Fibroblast of the aortic adventitia (primary cell): ENCODE results near the gene PIKFYVE. TPM values are rescaled to one million over a fixed set of nuclear protein-coding genes. Genes with fewer than 3 reads are reported as not detected.
A peak's percentile ranks its signal among the peaks of the same experiment; 100 is the strongest.

Source experiments
- DNase-seq: peaks from one replicate; pipeline ENCODE4 v3.0.0-alpha.2; 2010; ENCODE audit warnings: low read depth
- H3K4me3 ChIP-seq: 2 replicates; pipeline ENCODE4 v1.5.1; 2011; ENCODE audit warnings: low read depth, mild to moderate bottlenecking, control low read depth, low read length, moderate library complexity
- total RNA-seq: library from RNA; depleted of rRNA; stranded (reverse); fragments of >200 nt; gene quantifications from 2 replicates; pipeline ENCODE4 v1.2.3, GENCODE V29; 2012; ENCODE audit warnings: low replicate concordance
- TF ChIP-seq, protein P1 (sequence below): IDR thresholded peaks from 2 replicates; pipeline ENCODE4 v1.5.1; 2011; ENCODE audit warnings: mild to moderate bottlenecking, low read length, control low read depth, inconsistent platforms; ENCODE audit not compliant: insufficient read depth

Gene PIKFYVE
- total RNA-seq, 1 donor, result 45.8 TPM

- DNase-seq, result no peak
- no peak overlapping the region for H3K4me3 ChIP-seq
- TF ChIP-seq, protein P1, sequence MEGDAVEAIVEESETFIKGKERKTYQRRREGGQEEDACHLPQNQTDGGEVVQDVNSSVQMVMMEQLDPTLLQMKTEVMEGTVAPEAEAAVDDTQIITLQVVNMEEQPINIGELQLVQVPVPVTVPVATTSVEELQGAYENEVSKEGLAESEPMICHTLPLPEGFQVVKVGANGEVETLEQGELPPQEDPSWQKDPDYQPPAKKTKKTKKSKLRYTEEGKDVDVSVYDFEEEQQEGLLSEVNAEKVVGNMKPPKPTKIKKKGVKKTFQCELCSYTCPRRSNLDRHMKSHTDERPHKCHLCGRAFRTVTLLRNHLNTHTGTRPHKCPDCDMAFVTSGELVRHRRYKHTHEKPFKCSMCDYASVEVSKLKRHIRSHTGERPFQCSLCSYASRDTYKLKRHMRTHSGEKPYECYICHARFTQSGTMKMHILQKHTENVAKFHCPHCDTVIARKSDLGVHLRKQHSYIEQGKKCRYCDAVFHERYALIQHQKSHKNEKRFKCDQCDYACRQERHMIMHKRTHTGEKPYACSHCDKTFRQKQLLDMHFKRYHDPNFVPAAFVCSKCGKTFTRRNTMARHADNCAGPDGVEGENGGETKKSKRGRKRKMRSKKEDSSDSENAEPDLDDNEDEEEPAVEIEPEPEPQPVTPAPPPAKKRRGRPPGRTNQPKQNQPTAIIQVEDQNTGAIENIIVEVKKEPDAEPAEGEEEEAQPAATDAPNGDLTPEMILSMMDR, result no peak
These were observed 93.6 kb downstream of the PIKFYVE start for GRCh38 chr2:208359632-208359986.

DNA sequence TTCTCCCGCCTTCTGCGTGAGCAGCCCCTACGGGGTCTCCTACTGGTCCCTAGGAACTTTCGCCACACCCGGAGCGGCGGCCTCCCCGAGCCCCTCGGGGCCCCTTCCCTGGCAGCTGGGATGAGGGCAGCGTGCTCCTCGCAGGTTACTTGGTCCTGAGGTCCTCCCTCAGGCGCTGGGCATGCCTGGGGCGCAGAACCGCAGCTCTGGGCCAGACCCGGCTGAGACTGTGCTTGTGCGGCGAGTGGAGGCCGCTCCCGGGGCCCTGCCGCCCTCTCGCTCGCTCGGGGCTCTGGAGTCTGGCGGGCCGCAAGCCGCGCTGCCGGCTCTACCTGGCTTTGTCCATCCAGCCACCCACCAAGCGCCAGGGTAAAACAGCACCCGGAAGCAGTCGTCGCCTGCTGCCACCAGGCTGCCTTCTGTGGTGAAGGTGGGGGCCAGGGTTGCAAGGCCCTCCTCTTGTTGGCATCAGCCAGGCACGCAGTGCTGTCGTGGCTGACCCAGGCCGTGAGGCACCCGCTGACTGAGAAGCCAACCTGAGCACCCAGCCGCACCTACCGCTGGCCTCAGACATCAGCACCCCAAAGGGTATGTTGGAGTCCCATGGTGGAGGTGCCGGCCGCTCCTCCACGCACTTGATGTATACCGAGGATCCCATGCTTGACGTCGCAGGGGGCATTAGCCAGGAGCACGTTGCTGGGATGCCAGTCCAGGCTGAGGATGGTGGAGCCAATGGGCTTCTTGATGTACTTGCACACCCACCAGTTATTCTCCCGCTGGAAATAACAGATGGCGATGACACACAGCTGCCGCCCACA lies 94.4 kb downstream of the PIKFYVE start:
- DNase-seq, result no peak
- TF ChIP-seq, protein P1, result no peak
- H3K4me3 ChIP-seq, result no peak overlapping the region

GRCh38 chr2:208361077-208361441 lies 95.0 kb downstream of the PIKFYVE start:
- DNase-seq, result no peak
- TF ChIP-seq, protein P1, result no peak
- H3K4me3 ChIP-seq, result no peak overlapping the region

DNA sequence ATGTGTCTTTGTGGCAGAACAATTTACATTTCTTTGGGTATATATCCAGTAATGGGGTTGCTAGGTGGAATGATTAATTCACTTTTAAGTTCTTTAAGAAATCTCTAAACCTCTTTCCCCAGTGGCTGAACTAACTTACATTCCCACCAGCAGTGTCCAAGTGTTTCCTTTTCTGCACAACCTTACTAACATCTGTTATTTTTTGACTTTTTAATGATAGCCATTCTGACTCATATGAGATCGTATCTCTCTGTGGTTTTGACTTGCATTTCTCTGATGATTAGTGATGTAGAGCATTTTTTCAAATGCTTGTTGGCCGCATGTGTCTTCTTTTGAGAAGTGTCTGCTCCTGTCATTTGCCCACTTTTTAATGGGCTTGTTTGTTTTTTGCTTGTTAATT lies 97.4 kb downstream of the PIKFYVE start:
- TF ChIP-seq, protein P1, result no peak
- H3K4me3 ChIP-seq, result no peak overlapping the region
- DNase-seq, result peak; percentile 86

DNA sequence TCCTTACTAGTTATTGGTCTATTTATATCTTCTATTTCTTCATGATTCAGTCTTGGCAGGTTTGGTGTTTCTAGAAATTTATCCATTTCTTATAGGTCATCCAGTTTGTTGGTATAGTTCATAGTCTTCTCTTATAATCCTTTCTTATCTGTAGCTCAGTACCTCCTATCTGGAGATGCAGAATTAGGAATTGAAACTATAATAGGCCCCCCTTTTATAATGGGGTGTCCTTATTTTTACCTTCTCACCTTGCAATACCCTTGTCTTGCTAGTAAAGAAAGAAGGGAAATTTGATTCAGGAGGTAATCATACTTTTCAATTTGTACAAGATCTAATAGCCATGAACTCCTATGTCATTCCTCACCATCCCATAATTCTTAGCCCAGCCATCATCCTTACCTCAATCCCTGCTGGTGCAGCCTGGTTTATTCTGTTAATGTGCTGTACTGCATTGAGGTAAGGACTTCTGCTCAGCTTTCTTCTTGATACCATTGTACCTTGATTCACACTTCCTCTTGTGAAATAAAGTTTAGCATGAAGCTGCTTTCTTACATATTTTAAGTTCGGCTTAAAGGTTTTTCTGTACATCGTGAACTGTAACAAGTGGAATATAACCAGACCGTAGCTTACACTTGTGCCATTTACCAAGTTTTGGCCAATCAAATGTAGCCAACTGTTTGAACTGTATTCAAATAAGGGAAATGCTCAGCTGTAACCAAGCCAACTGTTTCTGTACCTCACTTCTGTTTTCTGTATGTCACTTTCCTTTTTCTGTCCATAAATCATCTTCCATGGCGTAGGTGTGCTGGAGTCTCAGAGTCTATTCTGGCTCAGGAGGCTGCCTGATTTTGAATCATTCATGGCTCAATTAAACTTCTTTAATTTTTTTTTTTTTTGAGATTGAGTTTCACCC lies 100.4 kb downstream of the PIKFYVE start:
- TF ChIP-seq, protein P1, result no peak
- H3K4me3 ChIP-seq, result no peak overlapping the region
- no peak for DNase-seq

DNA sequence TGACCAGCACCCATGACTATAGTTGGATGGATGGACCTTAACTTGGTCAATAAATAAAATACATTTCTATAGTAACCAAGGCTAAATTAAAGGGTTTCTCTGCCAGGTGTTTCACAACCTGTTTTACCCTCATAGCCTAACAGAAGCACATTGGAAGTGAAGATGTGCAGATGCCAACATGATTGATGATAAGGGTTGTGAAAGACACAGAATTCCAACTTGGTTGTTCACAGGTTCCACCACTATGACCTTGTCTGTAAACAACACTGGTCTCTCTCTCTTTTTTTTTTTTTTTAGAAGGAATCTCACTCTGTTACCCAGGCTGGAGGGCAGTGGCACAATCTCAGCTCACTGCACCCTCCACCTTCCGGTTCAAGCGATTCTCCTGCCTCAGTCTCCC lies 103.0 kb downstream of the PIKFYVE start:
- TF ChIP-seq, protein P1, result no peak
- no peak overlapping the region for H3K4me3 ChIP-seq
- DNase-seq, result peak; percentile 49
